ENCODE data around the gene ZIC1.

The ZIC1 gene

DNA sequence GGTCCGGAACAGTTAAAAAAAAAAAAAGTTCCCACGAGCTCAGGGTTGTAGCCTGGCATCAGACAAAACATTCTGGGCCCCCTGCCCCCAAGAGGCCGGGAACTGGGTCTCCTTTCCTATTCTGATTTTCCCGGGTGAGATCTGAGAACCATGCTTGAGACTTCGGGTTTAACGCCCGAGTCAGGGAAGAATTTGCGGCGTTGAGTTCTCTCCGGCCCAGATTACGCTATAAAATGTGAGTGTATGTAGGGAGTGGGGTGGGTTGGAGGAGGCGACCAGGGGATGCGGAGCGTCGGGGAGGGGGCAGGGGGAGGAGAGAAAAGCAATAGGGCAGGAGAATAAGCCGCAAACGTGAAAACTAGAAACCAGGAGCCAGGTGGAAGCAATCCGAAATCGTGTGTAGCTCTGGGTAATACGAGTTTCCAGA is 2.7 kb downstream of the ZIC1 start:
- no peak for DNase-seq

DNA sequence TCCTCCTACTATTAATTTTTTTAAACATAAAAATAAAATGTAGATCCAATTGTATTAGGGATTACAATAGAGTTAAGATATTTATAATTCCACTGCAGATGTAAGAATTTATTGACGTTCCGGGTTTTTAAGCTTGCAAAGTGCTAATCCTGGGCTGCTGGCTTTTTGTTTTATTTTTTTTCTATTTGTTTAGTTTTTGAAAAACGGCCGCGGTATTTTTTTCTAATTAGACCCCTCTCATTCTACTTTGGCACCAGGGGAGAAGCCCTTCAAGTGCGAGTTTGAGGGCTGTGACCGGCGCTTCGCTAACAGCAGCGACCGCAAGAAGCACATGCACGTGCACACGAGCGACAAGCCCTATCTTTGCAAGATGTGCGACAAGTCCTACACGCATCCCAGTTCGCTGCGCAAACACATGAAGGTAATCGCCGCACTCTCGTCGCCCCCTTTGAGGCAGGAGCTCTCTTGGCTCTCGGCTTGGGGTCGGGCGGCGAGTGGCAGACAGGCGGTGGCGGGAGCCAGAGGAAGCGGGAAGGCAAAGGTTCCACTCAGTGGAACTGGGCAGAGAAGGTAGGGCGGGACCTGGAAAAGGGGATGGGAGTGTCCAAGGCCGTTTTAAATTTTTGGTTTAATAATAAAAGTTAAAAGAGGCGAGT is 3.2 kb downstream of the ZIC1 start:
- DNase-seq: no peak

DNA sequence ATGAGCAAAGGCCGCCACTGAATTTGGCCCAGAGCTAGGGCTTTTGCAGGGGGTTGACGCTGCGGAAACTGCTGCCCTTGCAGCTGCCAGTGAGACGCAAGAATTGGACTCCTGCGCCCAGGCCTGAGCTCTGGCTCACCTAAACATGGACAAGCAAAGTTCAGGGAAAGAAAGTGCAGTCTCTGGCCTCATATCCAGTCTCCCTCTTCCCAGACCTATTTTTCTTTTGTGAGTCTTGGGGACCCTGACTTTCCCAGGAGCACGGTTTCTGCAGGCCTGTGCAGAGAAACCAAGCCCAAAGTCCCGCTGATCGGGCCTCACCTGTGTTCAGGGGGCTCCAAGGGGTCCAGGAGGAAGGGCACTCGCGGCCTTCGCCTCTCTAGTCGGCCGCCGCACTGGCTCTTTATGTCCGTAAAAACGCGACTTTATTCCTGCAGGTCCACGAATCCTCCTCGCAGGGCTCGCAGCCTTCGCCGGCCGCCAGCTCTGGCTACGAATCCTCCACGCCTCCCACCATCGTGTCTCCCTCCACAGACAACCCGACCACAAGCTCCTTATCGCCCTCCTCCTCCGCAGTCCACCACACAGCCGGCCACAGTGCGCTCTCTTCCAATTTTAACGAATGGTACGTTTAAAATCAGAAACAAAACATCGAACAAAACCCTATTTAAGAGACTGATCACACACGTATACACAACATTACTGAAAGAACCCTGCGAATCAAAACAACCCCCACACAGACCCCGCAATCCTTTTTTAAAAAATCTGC is 3.9 kb downstream of the ZIC1 start:
- no peak for DNase-seq

DNA sequence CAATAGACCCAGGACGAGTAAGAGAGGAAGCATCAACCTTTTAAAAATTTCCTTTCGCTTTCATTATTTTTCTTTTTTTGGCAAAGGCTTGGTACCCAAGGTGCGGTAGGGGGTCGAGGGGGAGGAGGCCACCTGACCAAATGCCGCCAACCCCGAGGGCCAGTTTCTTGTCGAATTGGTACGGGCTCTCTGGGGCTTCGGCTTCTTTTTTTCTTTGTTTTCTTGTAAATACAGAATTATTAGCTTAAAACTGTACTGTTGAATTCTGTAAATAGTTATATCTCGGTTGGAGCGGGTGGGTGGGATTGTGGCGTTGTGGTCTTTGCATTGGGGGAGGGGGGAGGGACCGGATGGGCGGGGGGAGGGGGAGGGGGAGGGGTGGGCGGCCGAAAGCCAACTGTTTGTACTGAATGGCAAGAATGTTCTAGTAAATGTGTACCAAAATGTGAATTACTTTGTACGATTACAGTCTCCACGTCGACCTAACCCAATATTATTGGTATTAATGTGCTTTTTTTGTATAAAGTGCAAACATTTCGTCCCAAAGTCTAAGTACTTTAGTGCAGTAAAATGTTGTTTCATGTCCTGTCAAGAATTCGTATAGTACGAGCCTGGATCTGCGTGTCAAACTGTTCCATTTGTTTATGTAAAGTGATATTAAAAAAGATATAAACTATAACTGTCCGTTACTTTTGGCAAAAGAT is 4.7 kb downstream of the ZIC1 start:
- DNase-seq: no peak

DNA sequence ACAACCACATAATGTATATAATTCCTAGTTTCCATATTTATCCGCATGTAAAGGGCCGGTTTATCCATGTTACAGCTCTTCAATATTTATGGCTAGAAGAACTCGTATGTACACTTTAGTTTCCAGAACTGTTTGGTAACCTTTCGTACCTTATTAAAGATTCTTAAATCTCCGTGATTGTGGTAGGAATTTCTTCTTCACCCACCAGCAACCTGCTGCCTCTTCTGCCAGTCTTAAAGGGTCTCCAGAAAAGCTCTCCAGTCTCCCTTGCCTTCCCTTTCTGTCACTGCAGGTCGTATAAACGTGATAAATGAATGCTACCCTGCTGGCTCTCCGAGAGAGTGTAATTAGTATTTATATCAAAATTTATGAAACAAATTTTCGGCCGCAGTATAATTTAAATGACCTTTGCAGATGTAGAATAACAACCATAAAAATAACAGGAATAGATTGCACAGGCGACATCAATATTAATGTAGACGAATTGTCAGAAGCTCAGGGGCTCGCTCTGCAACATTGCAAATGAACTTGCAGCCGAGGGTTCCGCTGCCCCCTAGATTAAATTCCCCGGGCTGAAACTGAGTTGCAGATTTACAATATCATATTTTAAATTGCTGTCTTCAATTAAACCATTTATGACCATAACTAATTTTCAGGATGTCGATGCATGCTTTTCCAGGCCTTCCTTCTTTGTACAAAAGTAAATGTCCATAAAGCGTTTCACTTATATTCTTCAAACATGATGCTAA is 5.4 kb downstream of the ZIC1 start:
- DNase-seq: no peak

DNA sequence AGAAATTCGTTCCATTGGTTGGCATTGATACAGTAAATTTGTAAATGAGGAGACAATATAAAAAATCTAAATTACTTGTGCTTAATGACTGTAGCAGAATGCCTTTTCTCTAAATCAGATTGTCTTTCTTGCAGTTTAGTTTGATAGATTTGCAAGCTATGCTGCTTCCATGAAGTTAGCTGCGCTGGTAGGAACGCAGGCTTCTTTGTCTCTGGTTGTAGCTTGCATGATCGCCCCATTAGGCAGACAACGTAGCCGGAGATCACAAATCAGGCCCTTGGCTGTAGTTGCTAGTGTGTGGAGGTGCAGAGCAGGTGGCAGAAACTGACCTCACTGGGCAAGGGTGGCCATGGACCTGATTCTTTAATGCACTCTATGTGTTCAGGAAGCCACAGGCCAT is 6.1 kb downstream of the ZIC1 start:
- DNase-seq: no peak

DNA sequence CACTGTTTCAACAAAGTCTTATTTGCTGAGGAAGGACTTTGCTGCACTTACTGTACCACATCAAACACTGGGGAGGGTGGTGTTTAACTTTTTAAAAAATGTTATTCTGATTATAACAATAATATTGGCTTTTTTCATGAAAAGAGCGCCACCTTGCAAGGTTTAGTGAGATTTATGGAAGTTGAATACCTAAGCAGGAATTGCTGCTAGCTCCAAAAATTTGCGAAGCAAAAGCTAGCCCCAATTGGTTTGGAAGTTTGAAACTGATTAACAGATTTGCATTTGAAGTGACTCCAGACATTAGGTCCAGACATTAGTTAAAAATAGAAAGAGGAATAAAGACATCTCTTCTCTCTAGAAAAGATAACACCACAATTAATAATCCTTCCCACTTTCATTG is 6.7 kb downstream of the ZIC1 start:
- no peak for DNase-seq

DNA sequence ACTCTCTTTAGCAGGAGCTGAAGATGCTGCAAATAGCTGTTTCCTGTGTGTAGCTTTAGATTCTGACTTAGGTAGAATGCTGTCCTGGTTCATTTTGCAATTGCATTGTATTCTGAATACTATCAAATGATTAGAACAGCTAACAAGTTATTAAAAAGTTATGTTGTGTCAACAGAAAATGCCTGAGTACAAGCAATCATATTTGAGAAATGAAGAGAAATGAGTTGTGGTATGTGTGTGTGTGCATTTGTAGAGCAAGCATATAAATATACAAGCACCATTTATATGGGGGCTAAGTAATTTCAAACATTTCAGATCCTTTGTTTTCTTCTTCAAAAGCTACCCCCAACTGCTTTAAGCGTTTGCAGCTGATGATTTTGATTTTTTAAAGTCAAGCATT is 7.8 kb downstream of the ZIC1 start:
- DNase-seq: no peak

DNA sequence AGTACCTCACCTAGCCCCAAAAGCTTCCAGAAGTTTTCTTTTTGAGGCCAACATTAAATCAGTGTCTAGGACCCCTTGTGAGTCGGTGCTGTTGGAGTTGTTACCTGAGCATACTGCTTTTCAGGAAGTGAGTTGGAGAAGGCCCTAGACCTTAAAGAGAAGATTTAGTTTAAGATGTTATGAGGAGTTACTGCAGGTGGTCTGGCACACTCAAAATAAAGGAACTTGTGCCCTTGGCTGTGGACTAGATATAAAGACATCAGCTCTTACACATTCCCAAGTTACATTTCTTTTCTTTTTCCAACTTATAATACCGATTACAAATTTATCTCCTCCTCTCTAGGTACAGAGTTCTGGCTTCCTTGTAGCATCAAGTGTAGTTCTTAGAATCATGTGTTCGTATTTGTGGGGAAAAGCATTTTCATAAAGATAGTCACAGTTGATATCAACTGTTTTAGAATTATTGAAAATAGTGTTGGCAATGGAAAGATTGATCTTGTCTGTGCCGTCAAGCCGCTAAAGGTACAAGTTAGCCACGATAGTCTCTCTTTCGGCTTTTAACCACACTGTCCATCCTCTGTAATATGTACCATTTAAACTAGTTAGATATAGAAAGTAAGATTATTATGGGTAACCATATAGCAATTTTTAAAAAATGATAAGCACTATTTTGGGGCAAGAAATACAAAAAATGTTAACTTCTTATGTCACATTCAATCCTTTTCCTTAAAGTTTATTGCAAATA is 8.6 kb downstream of the ZIC1 start:
- DNase-seq: no peak

DNA sequence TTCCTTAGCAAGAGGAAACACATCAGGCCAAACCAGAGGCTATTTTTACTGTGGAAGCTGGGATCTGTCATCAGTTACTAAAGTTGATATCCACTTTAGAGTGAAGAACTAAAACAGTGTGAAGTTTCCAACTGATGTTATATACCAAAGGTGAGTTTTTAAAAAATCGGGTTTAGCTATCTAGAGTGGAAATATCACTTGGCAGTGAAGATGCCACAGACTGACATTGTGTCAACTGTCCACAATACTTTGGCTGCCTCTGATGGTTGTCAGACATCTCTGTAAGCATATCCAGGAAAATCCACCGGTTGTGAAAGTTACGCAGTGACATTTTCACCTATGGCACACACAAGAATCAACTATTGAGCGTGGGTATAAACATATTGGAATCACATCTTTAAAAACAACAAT is 9.2 kb downstream of the ZIC1 start:
- DNase-seq: no peak

DNA sequence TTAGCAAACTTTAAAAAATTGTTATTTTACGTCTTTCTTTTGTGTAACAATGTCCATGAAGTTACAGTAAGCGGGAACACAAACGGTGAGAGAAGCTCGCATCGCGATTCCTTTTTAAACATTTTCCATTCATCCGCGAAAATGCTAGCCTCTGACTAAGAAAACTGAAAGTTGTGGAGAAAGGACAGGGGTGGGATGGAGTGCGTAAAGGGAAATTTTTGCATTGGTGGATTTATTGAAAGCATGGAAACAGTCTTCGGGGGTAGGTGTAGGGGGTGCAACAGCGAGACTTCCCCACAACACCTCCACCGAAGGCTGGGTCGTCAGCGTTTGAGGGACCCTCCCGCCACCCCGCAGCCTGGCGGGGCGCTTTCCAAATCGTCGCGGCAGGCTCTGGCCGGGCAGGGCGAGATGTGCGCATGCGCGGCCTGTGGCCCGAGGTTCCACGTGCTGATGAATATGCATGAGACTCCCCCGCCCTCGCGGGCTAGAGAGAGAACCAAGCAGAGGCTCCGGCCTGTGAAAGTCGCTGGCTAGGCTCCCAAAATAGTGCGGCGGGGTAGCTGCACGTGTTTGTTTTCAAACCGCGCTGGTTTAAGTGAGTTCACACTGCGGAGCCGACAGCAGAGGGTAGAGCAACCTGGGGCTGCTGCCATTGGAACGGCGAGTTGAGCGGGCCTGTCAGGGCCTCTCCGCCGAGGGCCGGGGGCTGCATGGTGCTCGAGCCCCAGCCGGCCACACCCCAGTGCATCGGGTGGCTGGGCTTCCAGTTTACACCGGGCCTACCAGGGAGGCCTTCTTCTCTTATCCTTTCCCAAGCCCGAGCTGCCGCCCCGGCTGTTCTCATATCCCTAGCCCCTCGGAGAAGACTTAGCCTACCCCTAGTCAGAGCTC is 9.9 kb downstream of the ZIC1 start:
- no peak for DNase-seq

DNA sequence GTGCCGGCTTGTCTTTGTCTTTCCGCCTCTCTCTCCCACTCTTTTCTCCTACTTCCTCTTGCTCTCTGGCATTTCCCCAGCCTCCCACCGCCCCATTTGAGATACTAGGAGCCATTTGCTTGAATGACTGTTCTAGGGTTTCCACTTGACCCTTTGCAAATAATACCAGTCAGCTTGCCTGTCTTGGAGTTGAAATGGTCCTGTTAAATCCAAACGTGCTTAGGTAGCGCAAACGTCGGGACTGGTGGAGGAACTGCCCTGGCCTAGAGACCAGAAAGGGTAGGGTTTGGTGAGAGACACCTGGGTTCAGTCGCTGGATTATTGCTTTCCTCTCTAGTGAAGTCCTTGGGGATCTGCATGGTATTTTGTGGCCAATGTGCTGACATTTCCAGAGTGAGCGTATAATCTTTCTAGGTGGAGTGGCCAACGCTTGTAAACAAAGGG is 10.6 kb downstream of the ZIC1 start:
- DNase-seq: no peak

DNA sequence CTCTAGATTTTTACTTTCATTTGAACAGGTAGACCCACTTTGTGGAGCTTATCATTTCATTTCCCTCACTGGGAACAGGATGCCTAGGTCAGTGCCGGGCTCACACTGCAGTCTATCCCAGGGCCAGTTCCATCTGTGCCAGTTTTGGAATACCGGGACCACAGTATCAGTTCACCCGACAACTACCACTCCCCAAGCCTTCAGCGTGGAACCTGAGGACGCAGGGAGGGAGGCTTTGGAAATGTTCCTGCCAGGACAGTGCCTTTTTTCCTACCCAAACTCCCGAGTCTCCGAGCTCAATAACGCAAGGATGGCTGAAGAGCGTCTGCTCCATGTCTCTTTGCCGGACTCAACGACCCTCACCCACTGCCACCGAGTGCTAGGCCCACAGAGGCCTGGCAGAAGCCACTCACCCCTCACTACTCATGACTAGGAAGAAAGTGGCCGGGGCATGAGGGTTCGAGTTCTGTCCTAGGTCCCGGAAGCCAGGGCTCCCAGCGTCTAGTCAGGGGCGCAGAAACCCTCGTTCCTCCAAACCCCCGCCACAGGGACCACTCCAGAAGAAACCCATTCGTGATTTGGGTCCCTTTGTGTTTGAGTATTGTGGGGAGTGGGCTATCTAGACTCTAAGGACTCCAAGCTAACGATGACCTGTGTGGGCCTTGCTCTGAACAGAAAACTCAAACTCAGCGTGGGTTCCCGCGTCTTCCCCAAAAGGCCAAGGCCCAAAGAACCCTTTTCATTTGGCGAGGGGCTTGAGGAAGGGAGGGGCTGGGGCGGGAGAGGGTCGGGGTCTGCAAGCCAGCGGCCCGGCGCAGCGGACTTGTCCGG is 11.4 kb downstream of the ZIC1 start:
- no peak for DNase-seq

DNA sequence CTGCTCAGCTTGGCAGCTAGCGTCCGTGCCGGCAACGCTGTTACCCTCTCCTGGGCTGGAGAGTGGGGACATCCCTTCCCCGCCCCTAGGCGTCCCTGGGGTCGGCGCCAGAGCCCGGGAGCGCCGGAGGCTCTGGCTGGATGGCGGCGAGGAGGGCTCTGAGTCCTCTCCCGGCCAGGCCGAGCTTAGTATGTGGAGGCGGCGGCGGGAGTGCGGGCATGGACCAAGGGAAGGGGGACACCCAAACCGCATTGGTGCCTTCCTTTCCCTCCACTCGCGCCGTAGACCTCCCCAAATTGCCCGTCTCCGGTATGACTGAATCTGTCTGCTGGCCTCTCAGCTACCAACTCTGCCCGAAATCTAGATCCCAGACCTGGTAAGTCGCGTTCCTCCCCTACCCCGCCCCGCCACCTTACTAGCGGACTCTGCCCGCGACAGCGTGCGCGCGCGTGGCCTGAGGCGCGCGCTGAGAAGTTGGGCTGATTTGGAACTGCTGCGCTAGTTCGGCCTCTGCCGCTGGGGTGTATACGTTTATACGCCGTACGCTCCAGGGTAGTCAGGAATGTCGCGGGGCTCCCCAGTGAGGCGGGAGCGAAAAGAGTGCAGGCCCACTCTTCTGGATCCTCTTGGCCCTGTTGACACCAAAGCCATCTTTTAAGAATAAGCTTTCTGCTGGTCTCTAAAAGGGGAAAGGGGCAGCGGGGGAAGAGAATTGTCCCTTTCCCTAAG is 12.2 kb downstream of the ZIC1 start:
- DNase-seq: no peak

DNA sequence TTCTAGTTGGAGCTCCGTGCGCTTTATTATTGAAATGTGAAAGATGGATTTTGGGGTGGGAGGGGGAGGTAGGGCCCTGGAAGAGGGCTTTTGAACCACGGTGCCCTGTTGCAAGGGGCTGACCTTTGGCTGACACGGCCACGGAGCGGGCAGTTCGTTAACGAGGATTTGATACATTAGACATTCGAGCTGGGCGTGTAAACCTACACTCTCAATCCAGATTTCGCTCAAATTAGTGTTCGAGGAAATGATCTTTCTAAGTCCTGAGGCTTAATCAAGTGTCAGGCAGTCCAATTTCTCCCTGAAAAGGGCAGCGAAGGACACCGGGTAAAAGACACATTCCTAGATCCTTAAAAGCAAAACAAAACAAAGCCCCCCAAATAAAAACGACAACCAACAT is 13.0 kb downstream of the ZIC1 start:
- DNase-seq: no peak

DNA sequence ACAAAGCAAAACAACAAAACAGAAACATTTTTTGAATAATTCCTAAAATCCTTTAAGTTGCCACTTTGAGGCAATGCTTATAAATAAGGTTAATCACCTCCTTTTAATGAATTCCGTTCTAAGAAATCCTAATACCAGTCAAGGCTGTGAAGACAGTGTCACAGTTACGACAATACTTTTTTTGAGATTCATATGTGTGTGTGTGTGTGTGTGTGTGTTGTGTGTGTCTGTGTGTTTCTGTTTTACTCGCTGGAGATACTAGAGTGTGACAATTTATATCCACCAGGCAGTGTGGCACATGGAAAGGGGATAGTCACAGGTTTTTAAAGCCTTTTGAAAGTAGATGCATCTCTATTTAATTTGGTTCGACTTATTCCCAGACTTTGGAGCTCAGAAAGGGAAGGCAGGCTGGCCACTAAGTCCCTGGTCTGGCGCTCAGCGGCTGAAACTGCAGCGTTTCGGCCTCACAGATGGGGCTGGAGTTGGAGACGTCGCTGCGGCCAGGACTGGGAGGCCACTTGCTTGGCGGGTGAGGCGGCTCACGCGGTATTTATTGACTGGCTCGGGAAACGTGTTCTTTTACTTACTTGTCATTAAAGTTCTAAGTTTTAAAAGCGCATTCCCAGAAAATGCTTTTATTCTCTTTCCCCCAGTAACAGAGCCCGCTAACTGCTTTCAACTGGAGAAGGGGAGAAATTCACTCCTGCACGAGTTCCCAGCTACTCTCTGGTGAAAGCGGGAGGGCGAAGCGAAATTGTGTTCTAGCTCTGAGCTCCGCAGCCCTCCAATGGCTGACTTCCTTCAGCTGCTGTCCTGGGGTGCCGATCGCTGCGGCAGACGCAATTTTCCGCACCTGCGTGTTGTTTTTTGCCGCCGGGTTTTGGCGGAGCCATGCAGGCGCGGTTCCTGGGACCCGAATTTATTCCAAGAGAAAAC is 13.7 kb downstream of the ZIC1 start:
- no peak for DNase-seq

DNA sequence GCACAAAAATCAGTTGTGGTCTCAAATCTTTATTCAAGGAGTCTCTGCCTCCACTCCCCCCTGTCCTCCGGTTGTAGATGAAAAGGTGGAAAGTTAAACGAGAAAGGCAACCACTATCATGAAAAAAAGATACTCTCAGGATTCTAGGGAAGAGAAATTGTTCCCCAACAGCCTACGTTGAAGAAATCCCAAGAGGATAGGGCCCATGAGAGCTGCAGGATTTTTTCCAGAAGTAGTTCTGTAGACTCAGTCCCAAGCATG is 14.3 kb downstream of the ZIC1 start:
- DNase-seq: no peak

DNA sequence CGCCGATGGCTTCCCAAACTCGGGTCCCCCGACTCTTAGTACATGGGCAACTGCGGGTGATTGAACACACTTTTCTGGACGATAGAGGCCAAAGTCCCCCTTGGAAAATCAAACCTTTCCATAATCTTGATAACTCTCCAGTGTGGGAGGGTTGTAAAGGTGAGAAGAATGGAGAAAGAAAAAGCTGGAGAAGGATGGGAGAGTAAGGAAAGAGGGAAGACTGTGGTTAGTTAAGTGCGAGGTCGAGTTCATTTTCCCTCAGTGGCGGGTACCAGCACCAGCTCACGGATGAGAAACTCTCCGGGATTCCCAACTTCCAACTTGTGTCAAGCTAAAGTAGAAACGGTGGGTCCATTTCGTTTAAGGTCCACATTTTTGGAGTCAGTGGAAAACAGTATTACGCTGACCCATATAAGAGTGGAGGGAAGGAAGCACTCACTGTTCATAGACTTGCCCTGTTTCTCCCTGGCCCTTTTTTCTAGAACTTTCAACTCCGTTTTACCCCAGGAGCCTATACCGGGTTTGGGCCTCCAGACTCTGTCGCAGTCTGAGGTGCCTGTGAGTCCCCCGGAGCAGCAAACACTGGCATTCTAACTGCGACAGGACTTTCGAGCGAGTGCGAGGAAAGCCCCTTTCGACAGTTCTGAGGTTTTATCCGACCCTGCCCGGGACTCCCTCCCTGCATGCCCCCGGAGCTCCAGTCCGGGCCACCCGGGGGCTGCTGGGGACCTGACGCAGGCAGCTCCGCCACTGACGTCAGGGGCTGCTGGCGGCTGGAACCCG is 14.8 kb downstream of the ZIC1 start:
- no peak for DNase-seq
